Measurements from ENCODE around the gene UTS2B.
"Not testable (repeated sequence)": the region's sequence is repeated elsewhere in the genome, so short reads cannot be mapped to it uniquely, and the experiment has no call there.

The UTS2B gene

DNA sequence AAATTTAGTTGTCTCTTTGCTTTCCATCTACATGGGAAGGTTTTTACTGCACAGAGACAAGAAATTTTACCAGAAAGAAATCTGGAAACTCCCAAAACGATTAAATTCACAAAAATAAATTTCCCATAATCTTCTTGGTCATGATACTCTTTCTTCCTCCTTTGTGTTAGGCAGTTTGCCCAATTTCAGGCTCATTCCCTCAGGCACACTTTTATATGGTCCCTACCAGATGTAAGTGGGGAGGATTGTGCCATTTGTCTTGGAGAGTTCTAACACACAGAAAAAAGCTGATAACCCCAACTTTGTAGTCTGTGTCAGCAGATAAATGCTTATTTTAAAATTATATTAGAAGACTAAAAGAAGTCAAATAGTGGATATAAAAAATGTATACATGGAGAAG lies 50.2 kb downstream of the UTS2B start:
- DNase-seq (ENCODE audit: low read depth in 2 of 2), result no peak

DNA sequence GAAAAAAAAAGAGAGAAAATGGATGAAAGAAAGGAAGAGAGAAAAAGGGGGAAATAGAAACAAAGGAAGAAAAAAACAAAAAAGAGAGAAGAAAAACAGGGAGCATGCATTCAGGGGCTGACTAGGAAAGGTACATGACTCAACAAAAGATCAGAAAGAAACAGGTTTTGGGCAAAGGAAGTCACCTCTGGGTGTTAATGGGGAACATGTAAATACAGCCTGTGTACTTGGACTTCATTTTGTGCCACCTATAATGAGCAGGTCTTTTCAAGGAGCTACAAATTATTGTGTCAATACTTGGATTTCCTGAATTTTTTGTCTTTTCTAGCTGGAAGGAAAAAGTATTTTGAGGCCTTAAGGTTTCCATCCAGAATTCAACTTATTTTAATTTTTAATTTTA lies 54.6 kb downstream of the UTS2B start:
- no peak for DNase-seq (ENCODE audit: low read depth in 2 of 2)

GRCh38 chr3:191275244-191275643 lies 55.1 kb downstream of the UTS2B start:
- not testable (repeated sequence) for DNase-seq (ENCODE audit: low read depth in 2 of 2)

DNA sequence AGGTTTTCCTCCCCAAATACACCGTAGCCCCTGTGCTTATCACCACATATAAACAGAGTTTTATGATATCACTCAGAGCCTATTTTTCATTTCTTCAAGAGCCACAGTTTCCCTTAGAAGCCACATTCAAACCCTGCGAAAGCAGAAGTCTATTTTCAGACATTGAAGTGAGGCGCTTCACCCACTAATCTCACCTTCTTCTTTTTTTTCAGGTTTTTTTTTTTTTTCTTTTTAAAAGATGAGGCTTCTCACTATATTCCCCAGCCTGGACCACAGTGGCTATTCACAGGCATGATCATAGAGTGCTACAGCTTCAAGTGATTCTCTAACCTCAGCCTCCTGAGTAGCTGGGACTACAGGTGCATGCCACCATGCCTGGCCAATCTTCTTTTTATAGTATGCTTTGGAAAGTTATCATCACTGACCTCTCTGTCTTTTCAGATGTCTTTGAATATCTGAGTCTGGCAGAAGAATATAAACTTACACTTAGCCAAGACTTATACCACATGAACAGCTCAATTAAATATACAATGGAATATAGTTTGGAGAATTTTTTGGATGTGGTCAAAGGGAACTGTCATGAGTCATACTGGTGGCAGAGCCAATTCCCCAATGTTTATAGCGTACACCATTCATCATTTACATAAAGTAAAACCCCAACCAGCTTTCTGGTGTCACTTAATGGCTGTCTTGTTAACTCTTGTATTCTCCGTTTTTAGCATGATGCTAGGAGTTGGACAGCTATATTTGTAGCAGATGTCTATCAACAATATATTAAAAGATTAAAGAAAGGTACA lies 60.8 kb downstream of the UTS2B start:
- no peak for DNase-seq (ENCODE audit: low read depth in 2 of 2)

GRCh38 chr3:191268737-191269136 lies 61.6 kb downstream of the UTS2B start:
- DNase-seq (ENCODE audit: low read depth in 2 of 2), result no peak

- no peak for DNase-seq (ENCODE audit: low read depth in 2 of 2)
Measured at GRCh38 chr3:191263850-191264249, 66.5 kb downstream of the UTS2B start.

GRCh38 chr3:191263365-191263764 lies 67.0 kb downstream of the UTS2B start:
- DNase-seq (ENCODE audit: low read depth in 2 of 2), result no peak

GRCh38 chr3:191262650-191263049 lies 67.7 kb downstream of the UTS2B start:
- DNase-seq (ENCODE audit: low read depth in 2 of 2), result no peak

- no peak for DNase-seq (ENCODE audit: low read depth in 2 of 2)
Measured at GRCh38 chr3:191261304-191261638, 69.1 kb downstream of the UTS2B start.

GRCh38 chr3:191260431-191261303 lies 69.7 kb downstream of the UTS2B start:
- no peak for DNase-seq (ENCODE audit: low read depth in 2 of 2)

DNA sequence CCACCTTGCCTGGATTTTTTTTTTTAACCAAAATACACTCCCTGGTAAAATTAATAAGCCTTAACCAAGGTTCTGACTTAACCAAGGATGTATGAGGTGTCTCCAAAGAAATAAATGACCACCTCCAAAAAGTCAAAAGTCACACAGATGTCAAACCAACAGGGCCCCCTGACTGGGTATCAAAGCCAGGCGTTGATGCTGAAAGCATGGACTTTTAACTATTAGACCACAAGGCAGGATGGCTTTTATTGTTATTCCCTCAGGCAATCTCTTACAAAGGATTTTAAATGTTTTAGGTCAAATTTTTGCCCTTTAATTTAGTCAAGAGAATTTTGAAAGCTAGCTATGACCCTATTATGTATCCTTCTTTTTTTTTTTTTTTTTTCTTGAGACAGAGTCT lies 70.8 kb downstream of the UTS2B start:
- no peak for DNase-seq (ENCODE audit: low read depth in 2 of 2)

- DNase-seq (ENCODE audit: low read depth in 2 of 2), result no peak
Measured at GRCh38 chr3:191257286-191257685, 73.0 kb downstream of the UTS2B start.

- no peak for DNase-seq (ENCODE audit: low read depth in 2 of 2)
Measured at GRCh38 chr3:191256405-191256804, 73.9 kb downstream of the UTS2B start.

GRCh38 chr3:191255156-191255555 lies 75.2 kb downstream of the UTS2B start:
- DNase-seq (ENCODE audit: low read depth in 2 of 2), result no peak

GRCh38 chr3:191254098-191254873 lies 76.0 kb downstream of the UTS2B start:
- no peak for DNase-seq (ENCODE audit: low read depth in 2 of 2)

- DNase-seq (ENCODE audit: low read depth in 2 of 2), result no peak
Measured at GRCh38 chr3:191253089-191253799, 77.1 kb downstream of the UTS2B start.

GRCh38 chr3:191246630-191247029 lies 83.7 kb downstream of the UTS2B start:
- no peak for DNase-seq (ENCODE audit: low read depth in 2 of 2)

GRCh38 chr3:191246034-191246433 lies 84.3 kb downstream of the UTS2B start:
- not testable (repeated sequence) for DNase-seq (ENCODE audit: low read depth in 2 of 2)

DNA sequence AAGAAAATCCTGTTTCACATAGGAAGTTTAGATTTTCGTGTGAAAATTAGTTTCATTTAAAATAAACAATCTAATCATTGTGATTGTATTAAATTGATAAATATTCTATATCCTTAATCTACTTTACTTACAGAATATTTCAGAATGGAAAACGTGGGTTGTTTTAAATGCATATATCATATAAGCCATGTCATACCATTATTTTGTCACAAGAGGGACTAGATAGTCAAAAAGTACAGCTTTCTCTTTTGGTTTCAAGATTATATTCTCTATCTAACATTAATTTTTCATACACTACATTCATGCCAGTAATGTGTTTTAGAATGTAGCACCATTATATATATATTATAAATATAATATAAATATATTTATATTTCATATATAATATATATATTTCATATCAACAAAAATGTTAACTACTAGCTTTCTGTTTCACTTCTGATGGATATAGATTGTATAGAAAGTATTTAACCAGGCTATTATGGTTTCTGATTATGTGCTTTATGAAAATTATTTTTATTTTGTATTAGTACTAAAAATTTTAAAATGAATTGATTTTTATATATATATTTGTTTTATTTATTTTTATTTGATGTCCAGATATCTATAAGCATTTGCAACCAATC lies 86.0 kb downstream of the UTS2B start:
- DNase-seq (ENCODE audit: low read depth in 2 of 2), result no peak

DNA sequence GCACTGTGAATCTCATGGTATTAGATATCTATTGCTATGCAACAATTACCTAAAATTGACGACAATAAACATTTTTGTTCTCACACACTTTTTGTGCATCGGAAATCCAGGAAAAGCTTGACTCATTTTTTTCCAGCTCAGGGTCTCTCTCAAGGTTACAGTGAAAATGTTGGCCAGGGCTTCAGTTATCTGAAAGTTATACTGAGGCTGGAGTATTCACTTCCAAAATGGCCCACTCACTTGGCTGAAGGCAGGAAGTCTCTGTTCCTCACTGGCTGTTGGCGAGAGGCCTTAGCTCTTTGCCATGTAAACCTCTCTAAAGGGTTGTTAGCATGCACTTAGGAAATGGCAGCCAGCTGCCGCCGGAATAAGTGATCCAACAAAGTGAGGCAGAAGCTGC lies 89.8 kb downstream of the UTS2B start:
- DNase-seq (ENCODE audit: low read depth in 2 of 2), result no peak

GRCh38 chr3:191239407-191240031 lies 90.8 kb downstream of the UTS2B start:
- DNase-seq (ENCODE audit: low read depth in 2 of 2), result no peak
